ENCODE data around the gene CTTNBP2.

Gene CTTNBP2

GRCh38 chr7:117810642-117811512 is 62.4 kb downstream of the CTTNBP2 start (continued):
- TF ChIP-seq ZNF362 (tag by site-specific recombination; IDR thresholded peaks at IDR 0.05) (no peak), ZNF777 (tag by site-specific recombination; IDR thresholded peaks at IDR 0.05; ENCODE audit: borderline replicate concordance) (no peak)

GRCh38 chr7:117809958-117810357 is 63.3 kb downstream of the CTTNBP2 start:
- Histone ChIP-seq H3K4me3 (ENCODE audit: low read depth, low read length) (no peak overlapping the region), H3K4me1 (ENCODE audit: control insufficient read depth, insufficient read depth, low read length) (no peaks in the 10 kb centered on the region), H3K27ac (ENCODE audit: extremely low read depth, low read depth, low read length) (no peak overlapping the region), H3K36me3 (ENCODE audit: control insufficient read depth in 2 of 2, insufficient read depth in 1 of 2, low read length in 2 of 2) (no peaks in the 10 kb centered on the region), H3K9me3 (ENCODE audit: control insufficient read depth, insufficient read depth, low read depth, low read length) (no peaks in the 10 kb centered on the region)
- ChIA-PET POLR2A (no interaction called here), CTCF (no interaction called here)
- TF ChIP-seq ZNF514 (tag by site-specific recombination; IDR thresholded peaks at IDR 0.05), result no peak
- TF ChIP-seq, protein P1, sequence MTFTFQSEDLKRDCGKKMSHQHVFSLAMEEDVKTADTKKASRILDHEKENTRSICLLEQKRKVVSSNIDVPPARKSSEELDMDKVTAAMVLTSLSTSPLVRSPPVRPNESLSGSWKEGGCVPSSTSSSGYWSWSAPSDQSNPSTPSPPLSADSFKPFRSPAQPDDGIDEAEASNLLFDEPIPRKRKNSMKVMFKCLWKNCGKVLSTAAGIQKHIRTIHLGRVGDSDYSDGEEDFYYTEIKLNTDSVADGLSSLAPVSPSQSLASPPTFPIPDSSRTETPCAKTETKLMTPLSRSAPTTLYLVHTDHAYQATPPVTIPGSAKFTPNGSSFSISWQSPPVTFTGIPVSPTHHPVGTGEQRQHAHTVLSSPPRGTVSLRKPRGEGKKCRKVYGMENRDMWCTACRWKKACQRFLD (tag by site-specific recombination; IDR thresholded peaks at IDR 0.05), result no peak

GRCh38 chr7:117808910-117809705 is 64.1 kb downstream of the CTTNBP2 start:
- no peak for TF ChIP-seq ZNF596 (tag by site-specific recombination; IDR thresholded peaks at IDR 0.05)
- TF ChIP-seq ZBTB7A (tag by site-specific recombination; IDR thresholded peaks at IDR 0.05; ENCODE audit: low read depth), result no peak
- no peak for TF ChIP-seq ZNF140 (tag by site-specific recombination; IDR thresholded peaks at IDR 0.05)
- no peak for TF ChIP-seq ZNF791 (tag by site-specific recombination; IDR thresholded peaks at IDR 0.05)
- TF ChIP-seq YY1 (tag by site-specific recombination; IDR thresholded peaks at IDR 0.05), result no peak
- TF ChIP-seq ZFHX2 (tag by site-specific recombination; conservative IDR thresholded peaks at IDR 0.05), result no peak
- no peak for TF ChIP-seq ZBTB20 (tag by site-specific recombination; IDR thresholded peaks at IDR 0.05)
- no peak for TF ChIP-seq ZBTB17 (tag by site-specific recombination; IDR thresholded peaks at IDR 0.05)
- no peak for TF ChIP-seq GFI1B (tag by site-specific recombination; IDR thresholded peaks at IDR 0.05)
- no peak for TF ChIP-seq ZNF561 (tag by site-specific recombination; IDR thresholded peaks at IDR 0.05; ENCODE audit: borderline replicate concordance)
- TF ChIP-seq SP2 (tag by site-specific recombination; IDR thresholded peaks at IDR 0.05), result no peak
- POLR2A ChIA-PET, result no interaction called here

GRCh38 chr7:117808341-117808757 is 64.9 kb downstream of the CTTNBP2 start:
- Histone ChIP-seq H3K4me1 (ENCODE audit: control insufficient read depth, insufficient read depth, low read length) (no peaks in the 10 kb centered on the region), H3K9me3 (ENCODE audit: control insufficient read depth, insufficient read depth, low read depth, low read length) (no peaks in the 10 kb centered on the region), H3K4me3 (ENCODE audit: low read depth, low read length) (no peak overlapping the region), H3K36me3 (ENCODE audit: control insufficient read depth in 2 of 2, insufficient read depth in 1 of 2, low read length in 2 of 2) (no peaks in the 10 kb centered on the region), H3K27ac (ENCODE audit: extremely low read depth, low read depth, low read length) (no peak overlapping the region)
- ChIA-PET CTCF (no interaction called here), POLR2A (no interaction called here)
- no peak for TF ChIP-seq ZNF501 (tag by site-specific recombination; IDR thresholded peaks at IDR 0.05)
- no peak for TF ChIP-seq ZFP41 (tag by site-specific recombination; IDR thresholded peaks at IDR 0.05; ENCODE audit: borderline replicate concordance)
- no peak for TF ChIP-seq ZNF174 (tag by site-specific recombination; IDR thresholded peaks at IDR 0.05)
- no peak for TF ChIP-seq ZNF324 (tag by site-specific recombination; IDR thresholded peaks at IDR 0.05)
- TF ChIP-seq SP7 (tag by site-specific recombination; IDR thresholded peaks at IDR 0.05), result no peak
- no peak for TF ChIP-seq REST (tag by site-specific recombination; IDR thresholded peaks at IDR 0.05)
- TF ChIP-seq ZNF223 (tag by site-specific recombination; IDR thresholded peaks at IDR 0.05), result no peak
- no peak for TF ChIP-seq ZNF514 (tag by site-specific recombination; IDR thresholded peaks at IDR 0.05)
- no peak for TF ChIP-seq ZNF707 (tag by site-specific recombination; IDR thresholded peaks at IDR 0.05)

More at GRCh38 chr7:117808910-117809705, 64.1 kb downstream of the CTTNBP2 start:
- no peak overlapping the region for H3K27ac ChIP-seq (ENCODE audit: extremely low read depth, low read depth, low read length)
- no peaks in the 10 kb centered on the region for H3K4me1 ChIP-seq (ENCODE audit: control insufficient read depth, insufficient read depth, low read length)
- no peaks in the 10 kb centered on the region for H3K36me3 ChIP-seq (ENCODE audit: control insufficient read depth in 2 of 2, insufficient read depth in 1 of 2, low read length in 2 of 2)
- H3K9me3 ChIP-seq (ENCODE audit: control insufficient read depth, insufficient read depth, low read depth, low read length), result no peaks in the 10 kb centered on the region
- no peak overlapping the region for H3K4me3 ChIP-seq (ENCODE audit: low read depth, low read length)
- CTCF ChIA-PET, result no interaction called here
